GM18519 (cell line): ENCODE data around the gene HSPA6.
"Not testable (repeated sequence)": the region's sequence is repeated elsewhere in the genome, so short reads cannot be mapped to it uniquely, and the experiment has no call there.

Source experiments
- ATAC-seq: cut with Tn5 transposase; IDR thresholded peaks from one replicate; pipeline ENCODE4 v1.9.1; 2021; ENCODE audit warnings: mild to moderate bottlenecking, moderate library complexity; ENCODE audit not compliant: unreplicated experiment, low FRiP score

The HSPA6 gene

DNA sequence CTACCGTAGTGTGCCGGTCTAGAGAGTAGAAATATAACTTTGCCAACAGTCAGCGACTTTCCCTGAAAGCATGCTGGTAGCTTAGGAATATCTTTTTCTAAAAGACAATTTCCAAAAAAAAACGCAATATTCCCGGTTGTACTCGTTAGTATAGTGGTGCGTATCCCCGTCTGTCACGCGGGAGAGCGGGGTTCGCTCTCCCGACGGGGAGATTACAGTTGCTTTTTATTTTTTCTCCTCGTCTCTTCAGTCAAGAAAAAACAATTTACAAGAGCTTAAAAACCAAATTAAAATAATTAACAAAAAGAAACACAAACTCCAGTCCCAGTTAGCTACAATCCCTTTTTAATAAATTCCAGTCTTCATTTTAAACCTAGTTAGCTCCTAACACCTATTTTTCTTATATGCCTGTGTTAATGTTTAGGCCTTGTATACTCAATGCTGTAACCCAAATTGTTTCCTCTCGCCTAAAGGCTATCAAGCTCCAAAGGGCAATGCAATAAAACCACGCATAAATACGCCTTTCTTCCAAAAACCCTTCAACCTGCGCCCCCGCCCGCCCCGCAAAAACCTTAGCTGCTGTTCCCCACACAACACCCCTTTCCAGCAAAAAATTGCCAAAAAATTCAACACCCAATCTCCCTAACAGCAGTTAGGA lies 7.8 kb downstream of the HSPA6 start:
- ATAC-seq, result no peak

DNA sequence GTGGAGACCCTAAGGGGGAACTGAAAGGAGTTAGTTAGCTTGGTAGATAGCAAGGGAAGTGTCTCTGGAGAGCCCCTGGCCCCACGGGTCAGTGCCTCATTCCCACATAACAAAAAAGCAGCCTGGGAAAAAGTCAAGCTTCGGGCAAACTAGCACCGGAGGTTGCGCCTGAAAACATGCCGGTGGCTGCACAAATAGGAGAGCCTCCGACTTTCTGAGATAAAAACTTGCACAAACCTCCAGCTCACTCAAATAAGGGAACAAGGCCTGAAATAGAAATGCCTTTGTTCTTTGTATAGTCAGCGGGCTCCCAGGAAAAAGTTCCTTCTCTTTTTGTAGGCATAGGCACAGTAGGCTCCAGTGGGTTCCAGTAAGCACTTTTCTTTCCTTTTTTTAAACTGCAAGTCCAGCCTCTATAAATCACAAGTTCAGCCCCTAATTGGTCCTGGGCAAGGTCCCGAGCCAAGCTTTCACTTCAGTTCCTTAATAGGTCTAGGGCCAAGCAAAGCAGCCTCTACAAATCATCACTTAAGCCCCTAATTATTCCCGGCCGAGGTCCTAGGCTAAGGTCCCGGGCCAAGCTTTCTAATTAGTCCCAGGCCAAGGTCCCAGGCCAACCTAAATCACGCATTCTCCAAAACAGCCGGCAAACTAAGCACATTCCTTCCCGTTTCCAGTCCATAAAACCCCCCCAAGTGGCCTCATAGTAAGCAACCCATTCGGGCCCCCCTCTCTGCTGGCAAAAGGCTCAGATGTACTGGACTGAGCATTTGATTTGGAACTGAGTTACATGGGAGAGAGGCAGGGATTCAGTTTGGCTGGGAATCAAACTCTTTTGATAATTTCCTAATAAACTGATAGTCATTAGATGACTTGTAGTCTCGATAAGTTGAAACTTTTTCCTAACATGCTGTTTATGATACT lies 8.6 kb downstream of the HSPA6 start:
- not testable (repeated sequence) for ATAC-seq

DNA sequence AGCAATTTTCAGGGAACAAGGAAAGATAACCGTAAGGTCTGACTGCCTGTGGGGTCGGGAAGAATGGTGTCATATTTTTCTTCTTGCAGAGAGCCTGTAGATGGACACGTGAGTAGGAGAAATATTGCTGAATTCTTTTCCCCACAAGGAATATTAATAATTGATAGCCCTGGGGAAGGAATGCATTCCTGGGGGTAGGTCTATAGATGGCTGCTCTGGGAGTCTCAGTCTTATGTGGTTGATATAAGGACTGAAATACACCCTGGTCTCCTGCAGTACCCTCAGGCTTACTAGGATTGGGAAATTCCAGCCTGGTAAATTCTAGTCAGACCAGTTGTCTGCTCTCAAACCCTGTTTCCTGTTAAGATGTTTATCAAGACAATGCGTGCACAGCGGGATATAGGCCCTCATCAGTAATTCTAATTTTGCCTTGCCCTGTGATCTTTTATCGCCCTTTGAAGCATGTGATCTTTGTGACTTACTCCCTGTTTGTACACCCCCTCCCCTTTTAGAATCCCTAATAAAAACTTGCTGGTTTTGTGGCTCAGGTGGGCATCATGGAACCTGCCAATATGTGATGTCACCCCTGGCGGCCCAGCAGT lies 12.8 kb downstream of the HSPA6 start:
- ATAC-seq, result not testable (repeated sequence)

DNA sequence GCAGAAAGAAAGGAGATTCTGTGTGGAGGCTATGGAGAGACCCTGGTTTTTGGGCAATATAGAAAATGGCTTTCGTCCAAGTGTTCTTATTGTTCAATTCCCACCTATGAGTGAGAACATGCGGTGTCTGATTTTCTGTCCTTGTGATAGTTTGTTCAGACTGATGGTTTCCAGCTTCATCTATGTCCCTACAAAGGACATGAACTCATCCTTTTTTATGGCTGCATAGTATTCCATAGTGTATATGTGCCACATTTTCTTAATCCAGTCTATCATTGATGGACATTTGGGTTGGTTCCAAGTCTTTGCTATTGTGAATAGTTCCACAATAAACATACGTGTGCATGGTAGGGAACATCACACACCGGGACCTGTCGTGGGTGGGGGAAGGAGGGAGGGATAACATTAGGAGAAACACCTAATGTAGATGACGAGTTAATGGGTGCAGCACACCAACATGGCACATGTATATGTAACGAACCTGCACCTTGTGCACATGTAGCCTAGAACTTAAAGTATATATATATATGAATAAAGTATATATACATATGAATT lies 14.7 kb downstream of the HSPA6 start:
- not testable (repeated sequence) for ATAC-seq

DNA sequence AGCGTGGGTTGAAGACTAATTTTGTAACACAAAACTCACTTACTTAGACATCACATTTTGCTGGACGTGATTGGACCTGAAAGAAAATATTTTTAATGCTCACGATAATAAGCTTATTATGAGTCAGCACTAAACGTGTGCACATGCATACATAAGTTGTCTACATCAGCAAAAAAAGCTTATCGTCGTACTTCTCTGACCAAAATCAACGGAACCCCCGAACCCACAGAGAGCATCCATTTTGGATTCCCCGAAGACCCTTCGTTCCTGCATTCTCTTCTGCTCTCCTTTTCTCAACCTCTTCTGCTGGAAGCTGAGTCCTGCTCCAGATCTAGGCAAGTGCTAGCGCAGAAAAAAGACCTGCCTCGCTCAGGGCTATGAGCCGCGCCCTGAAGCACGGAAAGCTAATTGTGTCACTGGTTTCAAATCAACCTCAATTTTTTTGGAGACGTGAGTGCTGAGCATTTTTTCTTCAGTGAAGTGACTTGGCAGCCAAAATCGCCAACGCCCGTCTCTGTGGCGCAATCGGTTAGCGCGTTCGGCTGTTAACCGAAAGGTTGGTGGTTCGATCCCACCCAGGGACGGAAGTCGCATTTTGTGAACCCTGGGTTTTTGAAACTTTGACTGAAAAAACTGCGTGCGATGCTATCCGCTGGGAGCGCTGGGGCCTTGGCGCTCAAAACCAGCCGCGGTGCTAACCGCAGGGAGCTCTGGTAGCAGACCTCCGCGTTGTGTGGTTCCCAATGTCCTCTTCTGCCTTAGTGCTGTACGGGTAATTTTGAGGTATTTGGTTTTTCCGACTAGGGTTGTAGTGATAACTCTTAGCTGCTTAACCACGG lies 15.6 kb downstream of the HSPA6 start:
- ATAC-seq, result peak; percentile 41

DNA sequence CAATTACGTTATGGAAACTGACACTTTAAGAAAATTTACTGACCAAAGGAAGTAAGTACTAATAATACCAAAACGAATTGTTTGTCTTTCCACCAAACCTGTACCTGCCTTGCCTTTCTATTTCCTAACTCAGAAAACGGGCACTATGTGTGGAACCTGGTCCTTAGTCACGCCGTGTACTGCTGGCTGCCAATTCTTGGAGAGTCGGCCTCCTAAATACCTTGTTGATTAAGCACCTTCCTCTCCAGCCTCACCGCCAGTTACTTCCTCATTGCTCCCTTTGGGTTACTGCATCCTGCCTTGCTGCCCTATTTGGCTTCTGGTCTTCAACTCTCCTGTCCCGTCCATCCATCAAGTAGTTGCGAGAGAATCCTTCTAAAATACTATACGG lies 16.2 kb downstream of the HSPA6 start:
- ATAC-seq, result peak; percentile 3

DNA sequence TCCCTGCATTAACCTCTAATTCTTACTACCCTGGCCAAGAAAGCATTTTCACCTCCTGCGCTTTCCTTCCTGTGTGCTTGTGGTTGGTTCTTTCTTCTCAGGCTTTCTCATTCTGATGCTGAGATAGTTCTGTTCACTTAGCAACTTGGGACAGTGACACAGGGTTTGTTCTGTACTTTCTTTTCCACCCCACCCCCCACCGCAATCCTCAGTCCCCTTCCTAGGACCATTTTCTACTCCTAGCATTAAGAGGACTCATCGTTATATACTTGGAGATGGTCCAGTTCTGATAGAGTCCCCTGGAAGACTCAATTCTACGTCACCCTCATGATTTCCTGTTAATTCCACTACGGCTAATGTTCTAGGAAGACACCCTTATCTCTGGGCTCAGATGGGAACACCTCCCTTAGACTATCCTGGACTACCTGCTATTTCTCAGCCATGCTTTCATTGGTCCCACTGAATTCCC lies 17.8 kb downstream of the HSPA6 start:
- peak; percentile 48 for ATAC-seq

DNA sequence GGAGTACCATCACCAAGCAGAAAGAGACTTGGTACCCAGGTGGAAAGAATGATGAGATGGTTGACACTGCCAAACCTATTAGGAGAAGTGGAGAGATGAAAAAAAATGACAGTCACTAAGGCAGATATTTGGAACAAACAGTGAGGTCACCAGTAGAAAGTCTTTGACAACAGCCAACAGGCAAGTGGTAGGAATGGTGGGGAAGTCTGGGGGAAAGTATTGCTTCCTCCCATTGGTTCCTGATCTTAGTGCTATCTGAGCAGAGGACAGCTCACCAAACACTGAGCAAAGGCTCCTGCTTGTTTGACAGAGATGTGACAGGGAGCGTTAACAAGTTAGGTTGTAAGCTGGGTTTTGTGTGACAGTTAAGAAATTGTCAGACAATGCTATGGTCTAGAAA lies 18.8 kb downstream of the HSPA6 start:
- ATAC-seq, result not testable (repeated sequence)

DNA sequence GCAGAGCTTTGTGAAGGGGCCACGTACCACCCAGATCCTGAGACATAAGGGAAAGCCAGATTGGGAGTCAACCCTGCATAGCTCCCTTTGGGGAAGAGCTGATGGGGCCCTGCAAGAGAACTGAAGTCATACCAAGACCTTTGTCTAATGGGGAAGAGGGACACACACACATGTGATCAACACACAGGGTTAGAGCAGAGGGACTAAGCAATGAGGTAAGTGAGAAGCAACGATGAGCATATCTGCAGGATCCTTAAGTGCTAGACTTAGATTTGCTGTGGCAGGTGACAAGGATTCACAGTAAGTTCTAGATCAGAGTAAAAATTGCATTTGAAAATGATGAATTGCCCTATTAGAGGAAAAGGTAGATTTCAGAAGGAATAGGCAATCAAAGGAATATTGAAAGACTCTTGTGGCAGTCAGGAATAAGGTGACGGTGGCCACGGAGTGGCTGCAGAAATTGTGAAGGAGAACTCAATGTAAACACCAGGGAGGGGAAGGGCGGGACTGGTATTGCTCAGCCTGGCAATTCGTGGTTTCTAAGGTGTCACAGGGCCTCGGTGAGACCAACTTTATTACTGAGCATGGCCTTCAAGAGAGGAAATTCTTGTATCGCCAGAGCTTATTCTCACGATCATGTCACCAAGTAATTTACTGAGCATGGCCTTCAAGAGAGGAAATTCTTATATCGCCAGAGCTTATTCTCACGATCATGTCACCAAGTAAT lies 20.8 kb downstream of the HSPA6 start:
- not testable (repeated sequence) for ATAC-seq

DNA sequence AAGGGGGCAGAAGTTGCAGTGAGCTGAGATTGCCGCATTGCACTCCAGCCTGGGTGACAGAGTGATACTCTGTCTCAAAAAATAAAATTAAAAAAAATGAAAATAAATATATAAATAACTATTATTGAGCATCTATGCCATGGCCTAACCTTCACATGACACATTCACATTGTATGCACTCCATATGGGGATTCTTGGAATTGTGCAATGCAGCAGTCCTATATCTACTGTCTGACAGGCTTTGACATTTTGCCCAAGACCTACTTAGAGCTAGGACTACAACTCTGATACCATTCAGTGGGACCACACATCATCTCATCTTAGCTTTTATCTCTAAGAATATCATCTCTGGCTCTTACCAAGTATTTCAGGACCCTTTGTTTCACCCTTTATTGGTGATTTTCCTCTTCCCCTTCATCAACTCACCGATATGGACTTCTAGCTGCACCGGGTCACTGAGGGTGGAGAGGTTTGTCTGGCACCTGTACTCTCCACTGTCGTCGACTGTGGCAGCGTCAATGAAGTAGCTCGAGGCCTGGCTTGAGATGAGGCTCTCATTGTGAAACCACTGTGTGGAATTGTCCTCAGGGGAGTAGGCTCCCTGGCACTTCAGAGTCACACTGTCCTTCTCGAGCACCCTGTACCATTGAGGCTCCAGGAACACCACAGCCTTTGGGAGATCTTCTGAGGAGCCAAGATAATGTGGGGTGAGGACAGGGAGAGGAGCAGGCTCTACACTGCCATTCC lies 23.8 kb downstream of the HSPA6 start:
- not testable (repeated sequence) for ATAC-seq

DNA sequence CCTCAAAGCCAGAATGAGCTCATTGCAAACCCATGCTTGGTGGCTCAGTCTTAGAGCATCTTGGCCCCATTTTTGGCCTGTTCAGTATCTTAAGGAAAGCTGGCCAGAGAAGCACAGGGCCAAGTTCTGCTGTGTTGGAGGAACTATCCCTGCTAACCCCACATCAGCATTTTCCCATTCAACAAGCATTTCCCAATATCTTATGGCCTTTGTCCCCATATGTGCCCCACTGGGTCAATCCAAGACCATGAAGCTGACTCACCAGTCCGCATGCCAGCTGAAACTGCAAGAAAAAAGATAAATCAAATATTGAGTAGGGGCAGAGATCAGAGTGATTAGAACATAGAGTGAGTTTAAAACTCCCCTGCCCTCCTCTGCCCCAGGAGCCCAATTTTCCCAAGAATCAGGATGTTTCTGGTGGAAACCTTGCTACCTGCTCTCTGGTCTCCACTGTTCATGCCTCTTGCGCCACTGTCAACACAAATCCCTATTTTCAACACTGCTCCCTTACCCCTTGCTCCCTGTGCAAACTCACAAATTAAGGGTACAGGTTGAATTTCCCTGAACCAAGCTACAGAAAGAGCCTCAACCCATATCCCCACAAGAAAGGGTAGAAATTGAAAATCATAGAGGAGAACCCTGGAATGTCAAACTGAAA lies 24.5 kb downstream of the HSPA6 start:
- ATAC-seq, result not testable (repeated sequence)

DNA sequence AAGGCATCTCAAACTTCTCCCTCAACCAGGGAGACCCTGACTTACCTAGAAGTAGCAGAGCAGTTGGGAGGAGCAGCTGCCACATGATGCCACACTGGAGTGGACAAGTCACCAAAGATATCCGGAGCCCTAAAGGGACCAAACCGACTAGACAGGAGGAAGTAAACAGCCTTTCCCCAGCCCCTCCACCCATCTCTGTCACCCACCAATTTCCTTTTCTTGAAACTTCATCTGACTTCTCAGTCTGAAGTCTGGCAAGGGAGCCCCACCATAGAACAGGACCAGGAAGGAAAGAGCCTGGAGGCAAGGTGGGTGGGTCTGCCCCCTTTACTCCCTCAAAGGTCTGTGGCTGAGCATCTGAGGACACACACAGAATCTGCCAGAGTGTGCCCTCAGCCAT lies 25.3 kb downstream of the HSPA6 start, which contains the start of gene FCGR3A:
Gene FCGR3A, minus strand, starts transcription at position 167 of the 400 bp plus-strand sequence. Its CDS starts 82 bp downstream, at position 85.
- no peak for ATAC-seq

DNA sequence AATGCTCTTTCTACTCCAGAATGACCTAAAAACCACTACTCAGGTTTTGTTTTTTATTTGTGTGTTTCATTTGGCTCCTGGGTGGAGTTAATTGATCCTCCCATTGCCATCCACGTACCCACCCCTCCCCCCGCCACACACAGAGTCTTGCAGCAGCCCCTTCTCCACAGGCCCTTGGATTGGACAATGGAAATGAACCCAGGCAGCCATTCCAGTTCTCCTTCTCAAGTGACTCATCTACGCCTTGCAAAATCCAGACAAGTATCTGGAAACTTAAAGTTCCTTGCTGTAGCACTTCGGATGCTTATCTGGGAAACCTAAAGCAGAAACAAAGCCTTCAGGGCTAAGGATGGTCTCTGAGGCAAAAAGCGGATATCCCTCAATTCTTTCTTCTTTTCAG lies 26.6 kb downstream of the HSPA6 start:
- ATAC-seq, result not testable (repeated sequence)

DNA sequence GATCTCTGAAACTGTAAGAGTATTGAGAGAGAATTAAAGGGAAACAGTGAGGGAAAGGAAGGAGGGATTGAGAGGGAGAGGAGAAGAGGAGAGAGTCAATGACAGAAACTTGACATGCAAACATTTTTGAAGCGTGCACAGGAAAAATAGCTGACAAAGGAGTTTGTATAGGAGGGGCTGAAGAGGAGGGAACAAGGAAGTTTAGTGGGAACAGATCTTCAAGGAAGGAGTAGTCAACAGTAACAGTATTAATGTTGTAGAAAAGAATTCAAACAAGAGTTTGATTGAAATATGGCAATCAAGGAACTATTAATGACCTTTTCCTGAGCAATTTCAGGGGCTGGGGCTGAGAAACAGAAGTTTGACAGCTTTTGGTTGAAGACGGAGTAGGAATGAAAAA lies 29.3 kb downstream of the HSPA6 start:
- ATAC-seq, result not testable (repeated sequence)

DNA sequence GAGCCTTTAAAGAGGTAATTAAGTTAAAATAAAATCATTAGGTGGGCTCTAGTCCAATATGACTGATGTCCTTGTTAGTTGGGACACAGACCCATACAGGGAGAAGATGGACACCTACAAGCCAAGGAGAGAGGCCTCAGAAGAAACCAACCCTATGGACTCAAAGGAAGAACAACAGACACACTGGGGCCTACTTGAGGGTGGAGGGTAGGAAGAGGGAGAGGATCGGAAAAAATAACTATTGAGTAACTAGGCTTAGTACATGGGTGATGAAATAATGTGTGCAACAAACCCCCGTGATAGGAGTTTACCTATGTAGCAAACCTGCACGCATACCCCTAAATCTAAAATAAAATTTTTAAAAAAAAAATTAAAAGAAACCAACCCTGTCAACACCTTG lies 30.0 kb downstream of the HSPA6 start:
- not testable (repeated sequence) for ATAC-seq

DNA sequence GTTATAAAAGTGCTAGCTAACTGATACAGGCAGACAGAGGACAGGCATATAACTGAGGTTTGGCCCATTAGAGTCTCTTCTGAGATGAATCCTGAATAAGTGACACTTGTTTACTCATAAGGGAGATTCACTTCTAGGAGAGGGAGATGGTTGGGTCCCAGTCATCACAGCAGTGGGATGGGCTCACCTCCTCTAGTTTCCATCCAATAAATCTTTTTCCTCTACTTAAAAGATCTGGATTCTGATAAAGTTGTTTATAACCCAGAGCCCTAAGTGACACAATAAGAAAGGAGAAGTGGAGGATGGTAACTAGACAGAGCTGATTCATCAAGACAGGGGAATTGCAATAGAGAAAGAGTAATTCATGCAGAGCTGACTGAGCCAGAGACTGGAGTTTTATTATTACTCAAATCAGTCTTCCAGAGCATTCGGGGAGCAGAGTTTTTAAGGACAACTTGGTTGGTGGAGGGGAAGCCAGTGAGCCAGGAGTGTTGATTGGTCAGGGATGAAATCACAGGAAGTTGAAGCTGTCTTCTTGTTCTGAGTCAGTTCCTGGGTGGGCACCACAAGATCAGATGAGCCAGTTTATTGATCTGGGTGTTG lies 30.6 kb downstream of the HSPA6 start:
- ATAC-seq, result not testable (repeated sequence)

DNA sequence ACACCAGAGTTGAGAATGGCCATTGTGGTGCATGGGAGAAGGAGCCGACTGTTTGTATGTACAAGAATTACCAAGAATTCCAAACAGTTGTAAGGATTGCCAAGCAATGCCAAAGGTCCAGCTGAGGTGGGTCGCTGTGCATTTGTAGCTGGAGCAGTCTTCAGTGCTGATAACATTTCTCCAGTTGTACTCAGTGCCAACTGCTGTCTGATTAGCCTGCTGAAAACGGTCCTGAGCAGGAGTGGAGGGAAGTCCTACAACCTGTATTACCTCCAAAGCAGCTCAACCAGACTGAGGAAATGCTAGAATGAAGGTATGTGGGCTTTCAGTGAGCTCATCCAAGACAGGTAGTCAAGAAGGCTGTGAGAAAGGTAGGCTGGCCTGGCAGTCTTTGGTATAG lies 31.8 kb downstream of the HSPA6 start:
- ATAC-seq, result not testable (repeated sequence)

DNA sequence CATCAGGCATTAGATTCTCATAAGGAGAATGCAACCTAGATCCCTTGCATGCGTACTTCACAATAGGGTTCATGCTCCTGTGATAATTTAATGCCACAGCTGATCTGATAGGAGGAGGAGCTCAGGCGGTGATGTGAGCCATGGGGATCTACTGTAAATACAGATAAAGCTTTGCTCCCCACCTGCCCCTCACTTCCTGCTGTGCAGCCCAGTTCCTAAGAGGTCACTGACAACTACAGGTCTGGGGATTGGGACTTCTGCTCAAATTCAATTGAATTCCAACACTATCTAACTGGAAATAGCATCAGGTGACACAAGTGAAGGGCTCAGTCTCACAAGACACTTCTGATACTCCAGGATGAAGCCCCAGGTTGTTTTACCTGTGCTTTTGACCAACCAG lies 32.6 kb downstream of the HSPA6 start:
- ATAC-seq, result not testable (repeated sequence)
